GM20000 (cell line): ENCODE data around the gene AARS2.

Source experiments
- DNase-seq: peaks from one replicate; pipeline ENCODE4 v3.0.0; 2012; ENCODE audit warnings: low spot score
- TF ChIP-seq, protein P1 (sequence below): IDR thresholded peaks from 2 replicates; pipeline ENCODE4 v1.5.1; 2012; ENCODE audit warnings: mild to moderate bottlenecking, control low read depth; ENCODE audit errors: extremely low read depth, missing control alignments

The AARS2 gene

DNA sequence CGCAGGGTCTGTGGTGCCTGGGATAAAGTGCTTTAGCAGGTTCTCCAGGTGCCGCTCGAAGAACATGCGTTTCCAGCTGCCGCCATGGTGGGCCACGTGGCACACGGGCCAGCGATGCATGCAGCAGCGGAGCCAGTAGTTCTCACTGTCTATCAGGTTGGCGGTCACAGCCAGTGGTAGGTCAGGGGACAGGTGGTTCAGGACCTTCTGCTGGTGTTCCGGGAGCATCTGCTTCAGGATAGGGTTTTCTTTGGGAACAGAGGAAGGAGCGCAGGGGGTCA, 26.9 kb downstream of the AARS2 start:
- DNase-seq: no peak
- TF ChIP-seq, protein P1, sequence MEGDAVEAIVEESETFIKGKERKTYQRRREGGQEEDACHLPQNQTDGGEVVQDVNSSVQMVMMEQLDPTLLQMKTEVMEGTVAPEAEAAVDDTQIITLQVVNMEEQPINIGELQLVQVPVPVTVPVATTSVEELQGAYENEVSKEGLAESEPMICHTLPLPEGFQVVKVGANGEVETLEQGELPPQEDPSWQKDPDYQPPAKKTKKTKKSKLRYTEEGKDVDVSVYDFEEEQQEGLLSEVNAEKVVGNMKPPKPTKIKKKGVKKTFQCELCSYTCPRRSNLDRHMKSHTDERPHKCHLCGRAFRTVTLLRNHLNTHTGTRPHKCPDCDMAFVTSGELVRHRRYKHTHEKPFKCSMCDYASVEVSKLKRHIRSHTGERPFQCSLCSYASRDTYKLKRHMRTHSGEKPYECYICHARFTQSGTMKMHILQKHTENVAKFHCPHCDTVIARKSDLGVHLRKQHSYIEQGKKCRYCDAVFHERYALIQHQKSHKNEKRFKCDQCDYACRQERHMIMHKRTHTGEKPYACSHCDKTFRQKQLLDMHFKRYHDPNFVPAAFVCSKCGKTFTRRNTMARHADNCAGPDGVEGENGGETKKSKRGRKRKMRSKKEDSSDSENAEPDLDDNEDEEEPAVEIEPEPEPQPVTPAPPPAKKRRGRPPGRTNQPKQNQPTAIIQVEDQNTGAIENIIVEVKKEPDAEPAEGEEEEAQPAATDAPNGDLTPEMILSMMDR: no peak

DNA sequence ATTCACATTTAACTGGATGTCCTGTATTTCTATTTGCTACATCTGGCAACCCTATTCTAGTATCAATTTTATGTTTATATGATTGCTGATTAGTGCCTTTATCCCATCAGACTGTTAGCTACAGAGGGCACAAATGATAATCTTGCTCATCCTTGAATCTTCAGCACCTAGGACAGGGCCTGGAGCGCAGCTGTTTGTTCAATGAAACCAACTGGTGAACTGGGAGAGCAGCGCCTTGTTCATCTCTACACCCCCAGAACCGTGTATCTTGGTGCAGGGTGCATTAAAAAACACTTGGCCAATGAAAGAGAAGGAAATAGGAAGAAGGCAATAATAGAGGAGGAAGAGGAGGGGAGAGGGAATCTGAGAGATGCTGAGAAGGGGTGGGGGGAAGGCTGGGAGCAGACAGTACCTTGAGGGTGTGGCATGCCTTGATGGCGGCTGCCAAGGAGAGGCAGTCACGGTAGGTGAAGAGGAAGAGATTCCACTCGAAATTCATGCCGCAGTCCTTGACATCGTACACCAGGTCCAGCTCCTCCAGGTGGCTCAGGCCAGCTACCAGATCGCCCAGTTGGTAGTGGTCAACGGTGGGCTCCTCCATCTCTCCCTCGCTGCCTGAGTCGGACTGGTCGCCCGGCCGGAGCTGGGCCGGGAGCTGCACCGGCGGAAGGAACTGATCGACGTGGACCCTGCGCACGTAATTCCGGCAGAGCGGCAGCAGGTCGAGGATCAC, 27.4 kb downstream of the AARS2 start:
- TF ChIP-seq, protein P1: no peak
- DNase-seq: no peak

DNA sequence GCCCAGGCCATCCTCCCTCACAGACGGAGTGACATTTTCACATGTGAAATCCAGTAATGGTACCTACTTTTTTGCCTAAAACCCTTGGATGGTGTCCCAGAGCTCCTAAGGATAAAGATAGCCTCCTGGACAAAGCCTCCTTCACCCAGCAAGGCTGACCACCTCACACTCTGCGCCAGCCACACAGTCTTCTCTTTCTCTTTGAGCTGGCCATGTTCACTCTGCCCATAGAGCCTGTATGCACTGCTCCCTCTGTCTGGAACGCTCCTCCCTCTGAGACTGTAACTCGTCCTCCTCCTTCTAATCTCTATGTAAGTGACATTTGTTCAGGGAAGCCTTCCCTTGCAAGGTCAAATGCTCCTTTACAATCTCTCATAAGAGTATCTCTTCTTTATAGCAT, 28.3 kb downstream of the AARS2 start:
- no peak for DNase-seq
- TF ChIP-seq, protein P1: no peak

DNA sequence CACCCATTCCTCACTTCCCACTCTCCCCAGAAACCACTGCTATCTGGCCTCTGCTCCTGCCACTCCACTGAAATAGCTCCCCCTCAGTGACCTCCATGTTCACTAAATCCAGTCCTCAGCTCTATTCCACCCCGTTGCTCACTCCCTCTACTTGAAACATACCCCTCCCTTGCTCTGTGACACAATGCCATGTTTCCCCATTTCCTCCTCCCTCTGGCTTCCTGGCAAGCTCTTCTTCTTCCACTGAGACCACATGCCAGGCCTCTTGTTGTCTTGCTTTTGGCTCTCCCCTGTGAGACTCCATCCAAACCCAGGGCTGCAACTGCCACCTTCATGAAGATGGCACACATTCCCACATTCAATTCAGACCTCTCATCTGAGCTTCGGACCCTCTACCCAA, 29.0 kb downstream of the AARS2 start:
- DNase-seq: no peak
- TF ChIP-seq, protein P1: no peak

DNA sequence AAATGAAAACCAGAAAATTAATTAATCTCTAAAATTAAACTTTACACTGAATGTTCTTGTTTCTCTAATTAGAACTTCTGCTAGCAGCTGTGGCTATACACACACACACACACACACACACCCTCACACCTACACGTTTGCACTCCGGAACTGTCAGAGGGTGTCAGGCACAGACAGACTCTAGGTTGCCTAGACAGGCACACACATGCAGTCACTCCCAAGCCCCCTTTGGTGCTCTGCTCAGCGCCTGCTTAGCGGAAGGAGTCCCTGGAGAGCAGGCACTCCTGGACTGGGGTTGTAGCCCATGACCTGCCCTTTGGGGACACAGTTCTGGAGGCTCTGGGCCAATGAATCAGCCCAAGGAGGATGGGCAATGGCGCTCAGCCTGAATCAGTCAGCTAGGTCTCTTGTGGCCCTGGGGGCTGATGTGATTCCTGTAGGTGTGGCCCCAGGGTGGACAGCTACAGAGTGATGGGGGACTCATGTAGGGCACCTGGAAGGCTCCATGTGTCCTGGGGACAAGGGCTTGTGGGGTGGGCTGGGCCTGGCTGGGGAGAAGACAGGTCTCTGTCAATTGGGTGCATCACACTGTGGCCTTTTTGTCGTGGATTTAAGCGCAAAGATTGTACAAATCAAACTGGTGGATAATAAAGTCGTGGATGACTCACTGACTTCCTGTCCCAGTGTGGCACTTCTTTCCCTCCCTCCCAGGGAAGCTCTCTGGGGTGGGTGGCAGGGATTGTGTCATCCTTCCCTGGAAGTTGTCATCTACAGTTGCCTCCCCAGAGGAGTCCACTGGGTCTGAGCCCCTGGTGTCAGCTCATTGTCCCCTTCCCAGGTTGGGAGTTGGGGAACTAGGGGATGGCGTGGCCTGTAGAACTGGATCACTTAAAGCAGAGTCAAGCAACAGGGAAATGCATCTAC, 34.1 kb downstream of the AARS2 start:
- no peak for DNase-seq
- TF ChIP-seq, protein P1: no peak

DNA sequence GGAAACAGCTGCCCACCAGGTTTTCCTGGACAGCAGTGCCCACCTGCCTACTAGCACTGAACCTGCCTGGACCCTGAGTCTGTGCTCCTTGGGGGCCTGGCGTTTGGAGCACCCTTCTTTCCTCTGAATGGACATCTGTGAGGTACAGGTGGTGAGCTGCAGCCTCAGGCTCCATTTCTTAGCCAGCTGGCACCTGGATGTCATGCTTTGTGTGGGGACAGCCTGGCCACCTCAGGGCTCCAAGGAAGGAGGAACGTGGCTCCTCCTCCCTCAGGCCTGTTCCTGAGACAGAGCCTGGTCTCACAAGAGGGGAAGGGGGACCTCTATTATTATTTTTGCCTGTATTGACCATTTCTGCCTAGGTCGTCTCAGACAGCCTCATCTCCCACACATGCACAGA, 34.8 kb downstream of the AARS2 start:
- TF ChIP-seq, protein P1: no peak
- DNase-seq: no peak

DNA sequence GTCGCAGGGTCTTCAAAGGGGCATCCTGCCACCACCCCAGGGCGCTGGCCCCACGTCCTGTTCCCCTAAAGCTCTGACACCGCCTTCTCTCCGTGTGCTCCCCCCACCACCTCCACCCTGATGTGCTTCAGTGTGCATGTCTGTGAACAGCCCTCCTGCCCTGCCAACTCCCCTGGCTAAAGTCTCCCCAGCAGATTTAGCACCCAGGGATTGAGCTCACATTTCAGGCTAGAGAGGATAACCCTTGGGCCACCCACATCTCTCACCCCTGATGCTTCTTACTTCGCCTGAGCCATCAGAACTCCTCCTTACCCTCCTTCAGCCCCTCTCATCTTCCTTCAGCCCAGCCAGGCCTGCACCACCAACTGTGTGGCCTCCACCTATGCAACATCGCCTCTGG, 35.4 kb downstream of the AARS2 start:
- DNase-seq: no peak
- TF ChIP-seq, protein P1: no peak
